ENCODE data around the gene STAG3. TPM values are rescaled to one million over a fixed set of nuclear protein-coding genes. Genes with fewer than 3 reads are reported as not detected.

Gene STAG3
- total and polyA plus RNA-seq, 8 donors = 0.19 to 1.2 (median 0.98) TPM

DNA sequence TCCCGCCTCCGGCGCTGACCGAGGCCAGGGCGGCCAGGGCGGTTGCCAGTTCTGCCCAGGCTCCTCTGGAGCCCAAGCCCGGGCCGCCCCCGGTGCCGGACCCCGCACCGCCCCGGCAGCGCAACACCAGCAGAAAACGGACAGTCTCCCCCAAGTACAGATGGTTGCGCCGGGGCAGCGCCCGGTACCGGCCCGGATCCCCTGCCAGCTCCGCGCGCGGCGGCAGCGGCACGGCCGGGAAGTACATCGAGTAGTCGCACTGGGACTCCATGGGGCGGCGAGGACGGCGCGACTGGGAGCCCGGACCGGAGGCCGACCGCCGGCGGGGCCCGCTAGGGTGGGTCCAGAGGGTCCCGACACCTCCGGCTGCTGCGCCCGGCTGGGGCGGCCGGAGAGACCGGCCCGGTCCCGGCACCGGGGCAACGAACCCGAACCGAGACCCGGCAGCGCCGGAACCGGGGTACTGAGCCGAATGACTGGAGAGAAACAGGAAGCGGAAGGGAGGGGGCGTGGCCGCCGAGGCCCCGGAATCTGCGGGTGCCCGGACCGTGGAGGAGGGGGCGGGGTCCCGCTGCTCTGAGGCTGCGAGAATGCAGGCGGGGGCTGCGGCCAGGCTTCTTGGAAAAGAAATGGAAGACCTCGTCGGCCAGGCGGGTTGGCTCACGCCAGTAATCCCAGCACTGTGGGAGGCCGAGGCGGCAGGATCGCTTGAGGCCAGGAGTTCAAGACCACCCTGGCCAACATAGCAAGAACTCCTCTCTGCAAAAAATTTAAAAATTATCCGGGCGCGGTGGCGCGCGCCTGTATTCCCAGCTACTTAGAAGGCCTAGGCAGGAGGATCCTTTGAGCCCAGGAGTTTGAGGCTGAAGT lies 19.3 kb upstream of the STAG3 start, which contains the start of gene TRAPPC14:
TRAPPC14 (minus strand) TSS at position 495 of the 870 bp plus-strand sequence; CDS start at position 271, 224 bp downstream.
- H3K27me3 ChIP-seq = no peaks in the 10 kb centered on the region
- intact Hi-C loops (cut with DNase I) = no loop called here
- peaks cover 0 to 6% (median 0%) of the 10 kb centered on the region in 3 donors for H3K4me1 ChIP-seq
- H3K4me3 ChIP-seq = peak within 1 kb of the TSS; percentile 71 to 95 (median 80)
- H3K36me3 ChIP-seq = no peaks in the 10 kb centered on the region
- peak; percentile 85 to 95 (median 92) for DNase-seq
- no peaks in the 10 kb centered on the region for H3K9me3 ChIP-seq
- 0 to 1% methylated on average over 60 to 87 of the region's 87 CpGs for WGBS, 2 donors
- peak; percentile 90 to 96 (median 94) for ATAC-seq
- TF ChIP-seq, protein P1, sequence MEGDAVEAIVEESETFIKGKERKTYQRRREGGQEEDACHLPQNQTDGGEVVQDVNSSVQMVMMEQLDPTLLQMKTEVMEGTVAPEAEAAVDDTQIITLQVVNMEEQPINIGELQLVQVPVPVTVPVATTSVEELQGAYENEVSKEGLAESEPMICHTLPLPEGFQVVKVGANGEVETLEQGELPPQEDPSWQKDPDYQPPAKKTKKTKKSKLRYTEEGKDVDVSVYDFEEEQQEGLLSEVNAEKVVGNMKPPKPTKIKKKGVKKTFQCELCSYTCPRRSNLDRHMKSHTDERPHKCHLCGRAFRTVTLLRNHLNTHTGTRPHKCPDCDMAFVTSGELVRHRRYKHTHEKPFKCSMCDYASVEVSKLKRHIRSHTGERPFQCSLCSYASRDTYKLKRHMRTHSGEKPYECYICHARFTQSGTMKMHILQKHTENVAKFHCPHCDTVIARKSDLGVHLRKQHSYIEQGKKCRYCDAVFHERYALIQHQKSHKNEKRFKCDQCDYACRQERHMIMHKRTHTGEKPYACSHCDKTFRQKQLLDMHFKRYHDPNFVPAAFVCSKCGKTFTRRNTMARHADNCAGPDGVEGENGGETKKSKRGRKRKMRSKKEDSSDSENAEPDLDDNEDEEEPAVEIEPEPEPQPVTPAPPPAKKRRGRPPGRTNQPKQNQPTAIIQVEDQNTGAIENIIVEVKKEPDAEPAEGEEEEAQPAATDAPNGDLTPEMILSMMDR (IDR thresholded peaks at IDR 0.05) = no peak
- H3K27ac ChIP-seq = peak within 1 kb of the TSS; percentile 1 to 69 (median 53)
- no peak for FAIRE-seq

DNA sequence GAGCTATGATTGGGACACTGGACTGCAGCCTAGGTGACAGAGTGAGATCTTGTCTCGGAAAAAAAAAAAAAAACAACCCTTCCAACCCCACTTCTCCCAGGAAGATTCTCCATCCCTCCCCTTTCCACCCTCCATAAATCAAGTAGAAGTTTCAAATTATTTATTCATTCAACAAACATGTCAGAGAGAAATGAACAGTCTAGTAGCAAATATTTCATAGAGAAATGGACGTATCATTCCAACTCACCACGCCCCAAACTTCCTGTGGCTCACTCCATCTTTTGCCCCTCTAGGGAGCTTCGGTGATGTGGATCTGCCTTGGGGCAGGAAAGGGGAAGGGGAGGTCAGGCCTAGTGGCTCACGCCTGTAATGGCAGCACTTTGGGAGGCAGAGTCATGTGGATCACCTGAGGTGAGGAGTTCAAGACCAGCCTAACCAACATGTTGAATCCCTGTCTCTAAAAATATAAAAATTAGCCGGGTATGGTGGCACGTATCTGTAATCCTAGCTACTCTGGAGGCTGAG lies 18.6 kb upstream of the STAG3 start:
- Histone ChIP-seq H3K27ac (peak overlapping the region in 3 of 4 donors; percentile 1 to 69 (median 53)), H3K27me3 (no peaks in the 10 kb centered on the region), H3K4me3 (peak overlapping the region; percentile 71 to 95 (median 80)), H3K36me3 (no peaks in the 10 kb centered on the region), H3K4me1 (peaks cover 0 to 6% (median 0%) of the 10 kb centered on the region in 3 donors), H3K9me3 (no peaks in the 10 kb centered on the region)
- DNase-seq (no peak), ATAC-seq (no peak), FAIRE-seq (no peak)
- 69 to 70% methylated on average over 7 of the region's 7 CpGs for WGBS, 2 donors
- intact Hi-C loops (cut with DNase I) = no loop called here
- TF ChIP-seq, protein P1 (IDR thresholded peaks at IDR 0.05) = no peak

GRCh38 chr7:100160067-100160466 lies 17.7 kb upstream of the STAG3 start:
- H3K27me3 ChIP-seq = no peaks in the 10 kb centered on the region
- H3K4me3 ChIP-seq = no peak overlapping the region
- H3K27ac ChIP-seq = no peak overlapping the region
- TF ChIP-seq, protein P1 (IDR thresholded peaks at IDR 0.05) = no peak
- intact Hi-C loops (cut with DNase I) = no loop called here
- DNase-seq = no peak
- no peak for FAIRE-seq
- peaks cover 0 to 6% (median 0%) of the 10 kb centered on the region in 3 donors for H3K4me1 ChIP-seq
- no peaks in the 10 kb centered on the region for H3K9me3 ChIP-seq
- H3K36me3 ChIP-seq = no peaks in the 10 kb centered on the region
- WGBS, 2 donors = 89 to 91% methylated on average over 18 of the region's 18 CpGs
- ATAC-seq = no peak

DNA sequence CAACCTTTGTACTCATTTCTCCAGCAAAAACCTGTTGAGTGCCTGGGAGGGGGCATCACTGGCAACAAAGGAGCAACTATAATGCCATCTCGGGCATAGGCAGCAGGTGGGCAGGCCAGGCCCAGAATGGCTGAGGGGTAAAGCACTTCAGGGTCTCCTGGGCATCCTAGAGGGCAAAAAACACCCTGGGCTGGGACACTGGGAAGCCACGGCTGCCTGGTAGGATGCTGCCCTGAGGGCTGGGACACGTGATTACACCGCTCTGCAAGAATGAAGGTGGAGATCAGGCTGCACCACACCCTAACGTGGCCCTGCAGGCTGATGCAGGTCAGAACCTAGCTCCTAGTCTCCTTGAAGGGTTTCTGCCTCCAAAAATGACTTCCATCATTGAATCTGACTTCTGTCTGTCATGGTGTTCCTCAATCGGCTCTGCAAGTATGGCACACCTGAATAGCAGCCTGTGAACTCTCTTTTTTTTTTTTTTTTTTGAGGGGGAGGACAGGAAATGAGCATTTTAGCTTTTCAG lies 14.6 kb upstream of the STAG3 start:
- H3K27ac ChIP-seq = no peak overlapping the region
- ATAC-seq (no peak), FAIRE-seq (no peak), DNase-seq (no peak)
- WGBS, 2 donors = 52 to 67% methylated on average over 6 of the region's 6 CpGs
- no peaks in the 10 kb centered on the region for H3K9me3 ChIP-seq
- no peak overlapping the region for H3K4me3 ChIP-seq
- H3K36me3 ChIP-seq = no peaks in the 10 kb centered on the region
- TF ChIP-seq, protein P1 (IDR thresholded peaks at IDR 0.05) = no peak
- no peaks in the 10 kb centered on the region for H3K27me3 ChIP-seq
- H3K4me1 ChIP-seq = peaks cover 0 to under 1% (median 0%) of the 10 kb centered on the region in 3 donors
- intact Hi-C loops (cut with DNase I) = no loop called here

Measured in pancreas (tissue), 10 donors.